K562 (cell line): Measurements from ENCODE around the gene SLC4A2.
A peak's percentile ranks its signal among the peaks of the same experiment; 100 is the strongest.

Experiments
- EGR1 ChIP-seq: fragments of 450-650 bp; conservative IDR thresholded peaks from 2 replicates; pipeline ENCODE4 v1.6.1; 2017; ENCODE audit warnings: mild to moderate bottlenecking
- SRF ChIP-seq, 2 experiments: fragments of 250-450, 450-650 bp in 1 of 2; sonication (Bioruptor Pico) in 1 of 2; sonication (generic) in 1 of 2; formaldehyde crosslinking; IDR thresholded peaks; 2 replicates each; pipeline versions ENCODE4 v1.5.0 to v1.5.1; 2020 to 2022; ENCODE audit warnings: mild to moderate bottlenecking in 1 of 2, missing genetic modification reagents in 1 of 2
- YY1 ChIP-seq, 3 experiments: IDR thresholded peaks; 2 replicates each; pipeline ENCODE4 v1.6.1; 2011; ENCODE audit warnings: low read length in 2 of 3, mild to moderate bottlenecking in 2 of 3, moderate library complexity in 2 of 3, borderline replicate concordance in 1 of 3, control low read depth in 1 of 3, low read depth in 1 of 3; ENCODE audit not compliant: insufficient read depth in 3 of 3, insufficient replicate concordance in 2 of 3, control insufficient read depth in 1 of 3, insufficient read length in 1 of 3; ENCODE audit errors: extremely low read depth in 1 of 3
- ZNF274 ChIP-seq: IDR thresholded peaks from 2 replicates; pipeline ENCODE4 v1.6.1; 2011; ENCODE audit warnings: low read depth, mild to moderate bottlenecking, low read length, moderate library complexity, borderline replicate concordance
- TF ChIP-seq, protein P1 (sequence below): fragments of 200-800 bp; sonication (Bioruptor generic); IDR thresholded peaks from 2 replicates; pipeline ENCODE4 v1.6.1; 2017; ENCODE audit warnings: missing genetic modification characterization, missing compliant biosample characterization
- TF ChIP-seq, protein P2 (sequence below), 3 experiments: IDR thresholded peaks in 2 of 3; conservative IDR thresholded peaks in 1 of 3; 2 replicates each; pipeline ENCODE4 v1.5.1; 2011 to 2012; ENCODE audit warnings: low read length in 3 of 3, mild to moderate bottlenecking in 3 of 3, control low read depth in 2 of 3, improper control_type of control experiment in 1 of 3, inconsistent platforms in 1 of 3, low read depth in 1 of 3, mixed read lengths in 1 of 3, moderate library complexity in 1 of 3; ENCODE audit not compliant: insufficient read depth in 2 of 3

DNA sequence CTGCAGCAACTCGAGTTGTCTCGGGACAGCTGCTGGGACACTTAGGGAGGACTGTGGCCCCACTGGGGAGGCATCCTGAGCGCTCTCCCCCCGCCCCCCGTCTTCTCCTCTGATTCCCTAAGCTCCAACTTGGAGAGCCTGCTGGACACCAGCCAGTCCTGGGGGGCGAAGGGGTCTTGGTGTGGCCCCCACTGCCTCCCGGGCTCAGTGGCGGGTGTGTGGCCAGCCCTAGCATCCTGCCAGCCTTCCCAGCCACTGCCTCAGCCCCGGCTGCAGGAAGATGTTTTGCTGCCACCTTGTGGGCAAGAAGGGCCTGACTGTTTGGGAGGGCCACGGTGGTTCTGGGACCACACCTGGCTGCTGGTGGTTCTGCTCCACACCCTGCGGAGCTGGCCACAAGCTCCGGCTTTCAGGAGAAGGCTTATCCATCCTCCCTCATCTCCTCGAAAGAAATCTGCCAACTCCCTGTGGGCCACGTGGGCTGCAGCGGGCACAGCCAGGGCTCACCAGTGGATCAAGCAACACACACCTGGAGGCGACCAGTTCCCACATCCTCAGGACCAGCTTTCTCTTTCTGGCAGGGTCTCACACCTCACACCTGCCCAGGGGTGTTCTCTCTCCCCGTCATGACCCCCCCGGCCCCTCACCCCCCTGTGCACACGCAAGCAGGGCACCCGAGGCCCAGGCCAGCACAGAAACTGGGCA lies 51.7 kb downstream of the SLC4A2 start:
- TF ChIP-seq, protein P1, sequence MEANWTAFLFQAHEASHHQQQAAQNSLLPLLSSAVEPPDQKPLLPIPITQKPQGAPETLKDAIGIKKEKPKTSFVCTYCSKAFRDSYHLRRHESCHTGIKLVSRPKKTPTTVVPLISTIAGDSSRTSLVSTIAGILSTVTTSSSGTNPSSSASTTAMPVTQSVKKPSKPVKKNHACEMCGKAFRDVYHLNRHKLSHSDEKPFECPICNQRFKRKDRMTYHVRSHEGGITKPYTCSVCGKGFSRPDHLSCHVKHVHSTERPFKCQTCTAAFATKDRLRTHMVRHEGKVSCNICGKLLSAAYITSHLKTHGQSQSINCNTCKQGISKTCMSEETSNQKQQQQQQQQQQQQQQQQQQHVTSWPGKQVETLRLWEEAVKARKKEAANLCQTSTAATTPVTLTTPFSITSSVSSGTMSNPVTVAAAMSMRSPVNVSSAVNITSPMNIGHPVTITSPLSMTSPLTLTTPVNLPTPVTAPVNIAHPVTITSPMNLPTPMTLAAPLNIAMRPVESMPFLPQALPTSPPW (CRISPR knock-in tag), result peak; percentile 52
- TF ChIP-seq ZNF274 (no peak), YY1 (IDR thresholded peaks at IDR 0.05; ENCODE audit: borderline replicate concordance in 1 of 3, control insufficient read depth in 1 of 3, extremely low read depth in 1 of 3, insufficient read depth in 3 of 3, insufficient read length in 1 of 3, insufficient replicate concordance in 2 of 3, low read depth in 1 of 3, low read length in 2 of 3) (no peak), SRF (CRISPR knock-in tag; IDR thresholded peaks at IDR 0.05) (no peak), EGR1 (no peak)
- TF ChIP-seq, protein P2, sequence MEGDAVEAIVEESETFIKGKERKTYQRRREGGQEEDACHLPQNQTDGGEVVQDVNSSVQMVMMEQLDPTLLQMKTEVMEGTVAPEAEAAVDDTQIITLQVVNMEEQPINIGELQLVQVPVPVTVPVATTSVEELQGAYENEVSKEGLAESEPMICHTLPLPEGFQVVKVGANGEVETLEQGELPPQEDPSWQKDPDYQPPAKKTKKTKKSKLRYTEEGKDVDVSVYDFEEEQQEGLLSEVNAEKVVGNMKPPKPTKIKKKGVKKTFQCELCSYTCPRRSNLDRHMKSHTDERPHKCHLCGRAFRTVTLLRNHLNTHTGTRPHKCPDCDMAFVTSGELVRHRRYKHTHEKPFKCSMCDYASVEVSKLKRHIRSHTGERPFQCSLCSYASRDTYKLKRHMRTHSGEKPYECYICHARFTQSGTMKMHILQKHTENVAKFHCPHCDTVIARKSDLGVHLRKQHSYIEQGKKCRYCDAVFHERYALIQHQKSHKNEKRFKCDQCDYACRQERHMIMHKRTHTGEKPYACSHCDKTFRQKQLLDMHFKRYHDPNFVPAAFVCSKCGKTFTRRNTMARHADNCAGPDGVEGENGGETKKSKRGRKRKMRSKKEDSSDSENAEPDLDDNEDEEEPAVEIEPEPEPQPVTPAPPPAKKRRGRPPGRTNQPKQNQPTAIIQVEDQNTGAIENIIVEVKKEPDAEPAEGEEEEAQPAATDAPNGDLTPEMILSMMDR (IDR thresholded peaks at IDR 0.05 in 2 of 3, conservative IDR thresholded peaks at IDR 0.05 in 1 of 3; ENCODE audit: insufficient read depth in 2 of 3, low read depth in 1 of 3, low read length in 3 of 3), result peak; percentile 94 to 95 (median 95)
